Measurements from ENCODE around the gene PYGO2.
A peak's percentile ranks its signal among the peaks of the same experiment; 100 is the strongest.

The PYGO2 gene

GRCh38 chr1:154961207-154962155, at the start of gene PYGO2:
Gene PYGO2 (minus strand): TSS chr1:154961782. CDS start chr1:154961576, 206 bp downstream.
- DNase-seq, result peak; percentile 88 to 90

GRCh38 chr1:155011004-155011416, 49.4 kb upstream of the PYGO2 start:
- no peak for DNase-seq

GRCh38 chr1:155010211-155010918, 48.8 kb upstream of the PYGO2 start:
- DNase-seq, result peak; percentile 55 to 56

GRCh38 chr1:155009742-155010141, 48.2 kb upstream of the PYGO2 start:
- DNase-seq, result no peak

- DNase-seq, result peak; percentile 43 to 51
Measured at GRCh38 chr1:155009221-155009711, 47.7 kb upstream of the PYGO2 start.

- peak; percentile 77 to 82 for DNase-seq
Measured at GRCh38 chr1:155008015-155008941, 46.7 kb upstream of the PYGO2 start.

GRCh38 chr1:155007251-155007828, 45.8 kb upstream of the PYGO2 start:
- DNase-seq, result no peak

GRCh38 chr1:155006601-155007101, 45.1 kb upstream of the PYGO2 start:
- DNase-seq, result peak; percentile 59 to 62

- DNase-seq, result peak in 1 of 2 experiments; percentile 35
Measured at GRCh38 chr1:155005076-155006011, 43.8 kb upstream of the PYGO2 start.

- DNase-seq, result peak in 1 of 2 experiments; percentile 34
Measured at GRCh38 chr1:155004352-155005075, 42.9 kb upstream of the PYGO2 start.

- peak in 1 of 2 experiments; percentile 46 for DNase-seq
Measured at GRCh38 chr1:155003766-155004351, 42.3 kb upstream of the PYGO2 start.

- DNase-seq, result peak; percentile 52 to 56
Measured at GRCh38 chr1:155003227-155003765, 41.7 kb upstream of the PYGO2 start.

- DNase-seq, result peak in 1 of 2 experiments; percentile 48
Measured at GRCh38 chr1:155002464-155003226, 41.1 kb upstream of the PYGO2 start, which contains the start of gene ZBTB7B. Gene ZBTB7B (plus strand): TSS chr1:155002802. CDS start chr1:155014661, 11,859 bp downstream.

GRCh38 chr1:155001675-155002463, 40.3 kb upstream of the PYGO2 start:
- DNase-seq, result peak; percentile 99

- no peak for DNase-seq
Measured at GRCh38 chr1:155001425-155001674, 39.8 kb upstream of the PYGO2 start.

- DNase-seq, result peak; percentile 92 to 94
Measured at GRCh38 chr1:155000726-155001424, 39.3 kb upstream of the PYGO2 start.

GRCh38 chr1:155000411-155000725, 38.8 kb upstream of the PYGO2 start:
- DNase-seq, result no peak
